GM21447 (cell line): ENCODE results near the gene NUFIP1.
"Not testable (repeated sequence)": the region's sequence is repeated elsewhere in the genome, so short reads cannot be mapped to it uniquely, and the experiment has no call there.

Source experiments
- ATAC-seq: cut with Tn5 transposase; IDR thresholded peaks from one replicate; pipeline ENCODE4 v1.9.1; 2021; ENCODE audit not compliant: unreplicated experiment

The NUFIP1 gene

GRCh38 chr13:44971656-44972595, 17.3 kb downstream of the NUFIP1 start:
- ATAC-seq, result no peak

GRCh38 chr13:44969551-44970484, 19.5 kb downstream of the NUFIP1 start:
- ATAC-seq, result no peak

- no peak for ATAC-seq
Measured at GRCh38 chr13:44968434-44968815, 20.8 kb downstream of the NUFIP1 start.

- no peak for ATAC-seq
Measured at GRCh38 chr13:44967704-44968433, 21.4 kb downstream of the NUFIP1 start.

GRCh38 chr13:44961997-44962396, 27.3 kb downstream of the NUFIP1 start:
- no peak for ATAC-seq

GRCh38 chr13:44955406-44955805, 33.9 kb downstream of the NUFIP1 start:
- no peak for ATAC-seq

- ATAC-seq, result no peak
Measured at GRCh38 chr13:44954224-44954623, 35.0 kb downstream of the NUFIP1 start.

- no peak for ATAC-seq
Measured at GRCh38 chr13:44952671-44953070, 36.6 kb downstream of the NUFIP1 start.

- ATAC-seq, result no peak
Measured at GRCh38 chr13:44951184-44951583, 38.1 kb downstream of the NUFIP1 start.

GRCh38 chr13:44943411-44943810, 45.9 kb downstream of the NUFIP1 start:
- ATAC-seq, result not testable (repeated sequence)

- no peak for ATAC-seq
Measured at GRCh38 chr13:44938854-44939253, 50.4 kb downstream of the NUFIP1 start.

- ATAC-seq, result no peak
Measured at GRCh38 chr13:44936246-44936645, 53.0 kb downstream of the NUFIP1 start.

- ATAC-seq, result no peak
Measured at GRCh38 chr13:44934724-44935123, 54.5 kb downstream of the NUFIP1 start.

GRCh38 chr13:44932850-44933251, 56.4 kb downstream of the NUFIP1 start:
- no peak for ATAC-seq

- no peak for ATAC-seq
Measured at GRCh38 chr13:44932171-44932849, 57.0 kb downstream of the NUFIP1 start.

- no peak for ATAC-seq
Measured at GRCh38 chr13:44930963-44931623, 58.2 kb downstream of the NUFIP1 start.

- no peak for ATAC-seq
Measured at GRCh38 chr13:44930280-44930679, 59.0 kb downstream of the NUFIP1 start.

GRCh38 chr13:44929692-44930091, 59.6 kb downstream of the NUFIP1 start:
- ATAC-seq, result no peak

- no peak for ATAC-seq
Measured at GRCh38 chr13:44927968-44928367, 61.3 kb downstream of the NUFIP1 start.
